ENCODE data around the gene LCORL. TPM values are rescaled to one million over a fixed set of nuclear protein-coding genes. Genes with fewer than 3 reads are reported as not detected.

LCORL gene
- total RNA-seq, 1 experiment from 2014 or later: 15.5 TPM

- no peak for DNase-seq
- Mint-ChIP-seq H3K27me3 (ENCODE audit: low read depth) (no peaks in the 10 kb centered on the region), H3K4me1 (no peaks in the 10 kb centered on the region), H3K36me3 (ENCODE audit: insufficient read depth in 1 of 3, low read depth in 3 of 3) (no peaks in the 10 kb centered on the region; a peak in 1 of 7 replicates), H3K27ac (no peak overlapping the region), H3K9me3 (no peaks in the 10 kb centered on the region), H3K4me3 (no peak overlapping the region)
- no peak overlapping the region for H3K56ac ChIP-seq (ENCODE audit: insufficient read length, low read depth, low read length)
- H4K8ac ChIP-seq (replicated peaks; ENCODE audit: insufficient read length, low read depth, low read length): no peak overlapping the region
- H3K9me3 ChIP-seq (ENCODE audit: control insufficient read depth, low read depth, low read length): no peaks in the 10 kb centered on the region
- no CpG with 5 or more reads among the region's 1 CpG for WGBS (ENCODE audit: extremely low coverage, insufficient read length, low lambda C conversion rate)
- H2AK5ac ChIP-seq (ENCODE audit: insufficient read length, low read length): no peak overlapping the region
- H3K79me2 ChIP-seq (ENCODE audit: insufficient read depth, low read length): no peaks in the 10 kb centered on the region
- no peak overlapping the region for H3K18ac ChIP-seq (ENCODE audit: insufficient read length, low read depth, low read length)
- no peak overlapping the region for H3K4ac ChIP-seq (ENCODE audit: low read depth, low read length)
- no peak overlapping the region for H4K5ac ChIP-seq (ENCODE audit: insufficient read length, low read depth, low read length)
- no peak overlapping the region for H3K9ac ChIP-seq (ENCODE audit: extremely low read depth, insufficient read length, low read length)
- H2BK120ac ChIP-seq (ENCODE audit: low read depth, low read length, poor library complexity, severe bottlenecking): no peak overlapping the region
- no peak overlapping the region for H3K14ac ChIP-seq (ENCODE audit: insufficient read depth, low read length)
- no peak overlapping the region for H3K4me2 ChIP-seq (ENCODE audit: insufficient read depth, insufficient read length, low read length)
- H4K20me1 ChIP-seq (ENCODE audit: control insufficient read depth, insufficient read depth, insufficient read length): no peaks in the 10 kb centered on the region
- H3K27ac ChIP-seq (ENCODE audit: insufficient read length, low read depth, low read length): no peak overlapping the region
- no peak overlapping the region for H2BK12ac ChIP-seq (ENCODE audit: insufficient read length, low read depth, low read length)
- TF ChIP-seq CTCF (conservative IDR thresholded peaks at IDR 0.05): no peak
- H2BK5ac ChIP-seq (ENCODE audit: insufficient read length, low read length): no peak overlapping the region
- H2AFZ ChIP-seq (ENCODE audit: low read length): no peak overlapping the region
- no peak overlapping the region for H2BK15ac ChIP-seq (ENCODE audit: low read depth, low read length)
- H3K27me3 ChIP-seq (ENCODE audit: insufficient read depth, low read length): no peaks in the 10 kb centered on the region
- no peaks in the 10 kb centered on the region for H3K4me1 ChIP-seq (ENCODE audit: insufficient read depth, low read length)
- no peaks in the 10 kb centered on the region for H3K23me2 ChIP-seq (ENCODE audit: insufficient read length, low read depth, low read length, poor library complexity, severe bottlenecking)
- no peaks in the 10 kb centered on the region for H3K79me1 ChIP-seq (ENCODE audit: insufficient read depth, low read depth, low read length, poor library complexity, severe bottlenecking)
- no peak overlapping the region for H4K91ac ChIP-seq (ENCODE audit: insufficient read length, low read depth, low read length)
- H3T11ph ChIP-seq (ENCODE audit: low read length): no peak overlapping the region
- no peak overlapping the region for H2BK20ac ChIP-seq (ENCODE audit: low read depth, low read length, poor library complexity, severe bottlenecking)
- no peak overlapping the region for H3K23ac ChIP-seq (ENCODE audit: insufficient read length, low read depth, low read length)
These were observed 20.5 kb upstream of the LCORL start for GRCh38 chr4:18042012-18042411.

Data from H9 (cell line).